Body of pancreas (tissue), 4 donors: ENCODE results near the gene THRA. TPM values are rescaled to one million over a fixed set of nuclear protein-coding genes. Genes with fewer than 3 reads are reported as not detected.
A peak's percentile ranks its signal among the peaks of the same experiment; 100 is the strongest.

Experiments used
- ATAC-seq: fragments of 150-250 bp; one replicate; pipeline ENCODE4 v1.9.1; 2016
- DNase-seq, 4 donors: peaks; one replicate each; pipeline ENCODE4 v3.0.0-alpha.2; 2019
- H3K27ac ChIP-seq, 4 donors: fragments of 200-600 bp; sonication (generic); 1 replicate in 3 of 4; 2 replicates in 1 of 4; pipeline versions ENCODE4 v1.5.1 to v1.6.1; 2016 to 2019; ENCODE audit warnings: mild to moderate bottlenecking in 1 of 4, mixed read lengths in 1 of 4, moderate library complexity in 1 of 4
- H3K27me3 ChIP-seq, 2 donors: fragments of 200-600 bp; sonication (generic); one replicate each; pipeline ENCODE4 v1.6.0; 2016; ENCODE audit warnings: mild to moderate bottlenecking in 1 of 2
- H3K36me3 ChIP-seq, 2 donors: fragments of 200-600 bp; sonication (generic); replicated peaks in 1 of 2; 2 replicates each; pipeline ENCODE4 v1.5.1; 2016; ENCODE audit warnings: low read depth in 2 of 2; ENCODE audit not compliant: insufficient read depth in 1 of 2
- H3K4me1 ChIP-seq: fragments of 200-600 bp; sonication (generic); one replicate; pipeline ENCODE4 v1.6.0; 2016
- H3K4me3 ChIP-seq, 2 donors: fragments of 200-600 bp; sonication (generic); 1 replicate in 1 of 2; 2 replicates in 1 of 2; pipeline ENCODE4 v1.5.1; 2016 to 2019
- H3K9me3 ChIP-seq, 3 donors: fragments of 200-600 bp; sonication (generic); 1 replicate in 2 of 3; 2 replicates in 1 of 3; pipeline ENCODE4 v1.5.1; 2016
- POLR2A ChIP-seq, 3 donors: fragments of 450-650 bp; IDR thresholded peaks; one replicate each; pipeline ENCODE4 v1.6.1; 2016; ENCODE audit warnings: antibody characterized with exemption in 3 of 3, mild to moderate bottlenecking in 2 of 3
- WGBS, 2 donors: methylation state at CpG; one replicate each; pipeline ENCODE4 v1.1.5; 2017; 5-methylcytosine and 5-hydroxymethylcytosine counted together
- intact Hi-C: fragments of 100-400 bp; cut with DNase I; formaldehyde crosslinking; loops from one replicate; pipeline ENCODE4 v1.15.1; 2023
- total RNA-seq, 2 donors: library from RNA; depleted of rRNA; stranded (reverse); fragments of >200 nt; gene quantifications; one replicate each; pipeline ENCODE4 v1.1.0, GENCODE V29; 2016
- TF ChIP-seq, protein P1 (sequence below), 7 experiments: fragments of 450-650 bp in 4 of 7; fragments of 200-600 bp in 3 of 7; sonication (generic) in 3 of 7; IDR thresholded peaks; one replicate each; pipeline ENCODE4 v1.5.1; 2016 to 2019; ENCODE audit warnings: antibody characterized with exemption in 7 of 7

The THRA gene
- total RNA-seq, 2 donors from 2014 or later, result 37.9 to 61.6 TPM

DNA sequence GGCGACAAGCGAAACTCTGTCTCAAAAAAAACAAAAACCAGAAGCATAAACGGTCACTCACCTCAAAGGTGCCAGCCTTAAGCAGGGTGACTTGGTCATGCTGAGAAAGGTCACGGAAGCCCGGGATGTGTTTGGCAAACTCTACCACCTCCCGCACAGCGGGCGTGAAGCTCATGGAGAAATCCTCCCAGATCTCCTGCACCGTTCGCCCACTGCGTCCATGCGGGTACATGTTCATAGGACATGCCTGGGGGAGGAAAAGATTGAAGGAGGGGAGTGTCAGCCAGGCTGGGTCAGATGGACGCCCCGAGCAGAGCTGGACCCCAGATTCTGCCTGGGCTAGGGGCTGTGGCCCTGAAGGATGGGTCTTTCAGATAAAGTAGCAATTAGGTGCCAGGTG, 32.1 kb downstream of the THRA start:
- Histone ChIP-seq H3K4me3 (no peak overlapping the region), H3K27ac (peak overlapping the region; percentile 98 to 100 (median 99)), H3K4me1 (peaks cover 61% of the 10 kb centered on the region), H3K9me3 (no peaks in the 10 kb centered on the region), H3K27me3 (no peaks in the 10 kb centered on the region), H3K36me3 (peaks cover 8 to 9% of the 10 kb centered on the region in 2 donors)
- DNase-seq (no peak), ATAC-seq (no peak)
- intact Hi-C loops, result no loop called here
- TF ChIP-seq, protein P1, sequence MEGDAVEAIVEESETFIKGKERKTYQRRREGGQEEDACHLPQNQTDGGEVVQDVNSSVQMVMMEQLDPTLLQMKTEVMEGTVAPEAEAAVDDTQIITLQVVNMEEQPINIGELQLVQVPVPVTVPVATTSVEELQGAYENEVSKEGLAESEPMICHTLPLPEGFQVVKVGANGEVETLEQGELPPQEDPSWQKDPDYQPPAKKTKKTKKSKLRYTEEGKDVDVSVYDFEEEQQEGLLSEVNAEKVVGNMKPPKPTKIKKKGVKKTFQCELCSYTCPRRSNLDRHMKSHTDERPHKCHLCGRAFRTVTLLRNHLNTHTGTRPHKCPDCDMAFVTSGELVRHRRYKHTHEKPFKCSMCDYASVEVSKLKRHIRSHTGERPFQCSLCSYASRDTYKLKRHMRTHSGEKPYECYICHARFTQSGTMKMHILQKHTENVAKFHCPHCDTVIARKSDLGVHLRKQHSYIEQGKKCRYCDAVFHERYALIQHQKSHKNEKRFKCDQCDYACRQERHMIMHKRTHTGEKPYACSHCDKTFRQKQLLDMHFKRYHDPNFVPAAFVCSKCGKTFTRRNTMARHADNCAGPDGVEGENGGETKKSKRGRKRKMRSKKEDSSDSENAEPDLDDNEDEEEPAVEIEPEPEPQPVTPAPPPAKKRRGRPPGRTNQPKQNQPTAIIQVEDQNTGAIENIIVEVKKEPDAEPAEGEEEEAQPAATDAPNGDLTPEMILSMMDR (IDR thresholded peaks at IDR 0.05), result no peak
- TF ChIP-seq POLR2A (IDR thresholded peaks at IDR 0.05), result no peak
- 75 to 91% methylated on average over 14 of the region's 14 CpGs for WGBS, 2 donors

DNA sequence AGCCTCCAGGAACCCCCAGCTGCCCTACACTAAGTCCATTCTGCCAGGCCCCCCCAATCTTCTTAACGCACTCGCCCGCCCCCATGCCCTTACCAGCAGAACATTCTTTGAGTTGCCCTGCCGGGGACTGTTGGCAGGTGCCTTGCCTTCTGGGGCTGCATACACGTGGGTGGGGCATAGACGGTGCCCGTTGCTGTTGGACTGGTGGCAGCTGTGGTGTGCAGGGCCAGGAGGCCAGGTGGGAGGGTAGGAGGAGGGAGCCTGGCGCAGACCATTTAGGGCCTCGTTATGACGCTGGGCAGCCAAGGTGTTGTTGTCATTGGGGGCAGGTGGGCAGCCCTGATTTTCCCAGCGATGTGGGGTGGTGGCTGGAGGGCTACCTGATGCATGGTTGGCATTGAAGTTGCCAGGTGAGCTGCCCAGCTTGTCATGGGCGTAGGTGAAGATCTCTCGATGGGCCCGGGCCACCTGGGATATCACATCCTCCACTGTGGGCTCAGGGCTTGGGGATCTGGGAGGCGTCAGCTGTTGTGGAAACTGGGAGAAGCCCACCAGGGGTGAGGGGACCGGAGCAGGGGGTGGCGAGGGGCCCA, 32.7 kb downstream of the THRA start:
- Histone ChIP-seq H3K27me3 (no peaks in the 10 kb centered on the region), H3K27ac (peak overlapping the region; percentile 98 to 100 (median 99)), H3K4me1 (peaks cover 66% of the 10 kb centered on the region), H3K36me3 (peaks cover 8 to 9% of the 10 kb centered on the region in 2 donors), H3K4me3 (no peak overlapping the region), H3K9me3 (no peaks in the 10 kb centered on the region)
- ATAC-seq, result no peak
- TF ChIP-seq POLR2A (IDR thresholded peaks at IDR 0.05), result no peak
- TF ChIP-seq, protein P1 (IDR thresholded peaks at IDR 0.05), result no peak
- WGBS, 2 donors, result 49 to 52% methylated on average over 7 to 17 of the region's 17 CpGs
- DNase-seq, result peak in 3 of 4 donors; percentile 44 to 68 (median 51)
- intact Hi-C loops, result no loop called here

- ATAC-seq (no peak), DNase-seq (peak in 2 of 4 donors; percentile 42 to 74)
- Histone ChIP-seq H3K9me3 (no peaks in the 10 kb centered on the region), H3K27me3 (no peaks in the 10 kb centered on the region), H3K4me3 (no peak overlapping the region), H3K27ac (peak overlapping the region; percentile 98 to 100 (median 99)), H3K4me1 (peaks cover 70% of the 10 kb centered on the region), H3K36me3 (peaks cover 8 to 9% of the 10 kb centered on the region in 2 donors)
- WGBS, 2 donors, result 66 to 77% methylated on average over 14 to 23 of the region's 23 CpGs
- intact Hi-C loops, result no loop called here
- TF ChIP-seq POLR2A (IDR thresholded peaks at IDR 0.05), result no peak
- TF ChIP-seq, protein P1 (IDR thresholded peaks at IDR 0.05), result no peak
These were observed 33.4 kb downstream of the THRA start for GRCh38 chr17:40095944-40096791.

- Histone ChIP-seq H3K4me1 (peaks cover 73% of the 10 kb centered on the region), H3K4me3 (no peak overlapping the region), H3K36me3 (peaks cover 8 to 9% of the 10 kb centered on the region in 2 donors), H3K27ac (peak overlapping the region; percentile 98 to 100 (median 99)), H3K27me3 (no peaks in the 10 kb centered on the region), H3K9me3 (no peaks in the 10 kb centered on the region)
- intact Hi-C loops, result no loop called here
- TF ChIP-seq, protein P1 (IDR thresholded peaks at IDR 0.05), result no peak
- TF ChIP-seq POLR2A (IDR thresholded peaks at IDR 0.05), result no peak
- WGBS, 2 donors, result 58 to 68% methylated on average over 10 of the region's 10 CpGs
- ATAC-seq (no peak), DNase-seq (no peak)
These were observed 34.3 kb downstream of the THRA start for GRCh38 chr17:40097087-40097486.
